HG02588 (cell line): ENCODE measurements around the gene PIGZ.

Experiments
- ATAC-seq: cut with Tn5 transposase; IDR thresholded peaks from one replicate; pipeline ENCODE4 v1.9.1; 2021; ENCODE audit warnings: mild to moderate bottlenecking, moderate library complexity; ENCODE audit not compliant: unreplicated experiment

Gene PIGZ

DNA sequence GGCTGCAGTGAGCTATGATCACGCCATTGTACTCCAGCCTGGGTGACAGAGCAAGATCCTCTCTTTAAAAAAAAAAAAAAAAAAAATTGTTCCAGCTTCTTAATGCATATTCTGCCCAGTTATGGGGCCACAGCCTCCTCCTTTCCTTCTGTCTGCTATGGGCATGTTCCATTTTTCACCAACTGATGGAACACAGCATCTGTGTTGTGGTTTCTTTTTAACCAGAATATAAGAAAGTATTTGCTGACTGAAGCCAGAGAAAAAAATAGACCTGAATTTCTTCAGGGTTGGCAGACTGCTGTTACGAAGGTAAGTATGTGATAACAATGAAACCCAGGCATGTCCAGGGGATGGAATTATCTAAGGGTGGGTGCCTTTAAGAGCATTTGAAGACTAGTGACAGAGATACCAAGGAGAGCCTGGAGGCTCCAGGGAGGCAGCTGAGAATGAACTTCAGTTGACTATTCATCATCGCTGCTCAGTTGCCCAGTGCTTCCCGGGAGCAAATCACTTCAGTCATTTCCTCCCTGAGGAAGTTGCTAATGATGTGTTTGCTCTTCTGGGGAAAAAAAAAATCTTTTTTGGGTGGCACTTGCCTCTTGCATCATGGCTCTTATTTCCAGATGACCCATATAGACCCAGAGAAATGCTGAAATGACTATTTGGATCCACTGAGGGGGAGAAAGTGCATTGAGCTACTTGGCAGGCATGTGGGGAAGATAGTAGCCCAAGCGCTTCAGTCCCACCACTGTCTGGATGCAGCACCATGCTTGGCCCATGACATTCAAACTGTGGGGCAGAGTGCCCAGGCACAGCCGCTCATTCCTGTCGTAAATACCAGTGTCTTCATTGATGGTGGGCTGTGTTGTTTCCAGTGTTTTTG, 40.8 kb downstream of the PIGZ start:
- no peak for ATAC-seq

DNA sequence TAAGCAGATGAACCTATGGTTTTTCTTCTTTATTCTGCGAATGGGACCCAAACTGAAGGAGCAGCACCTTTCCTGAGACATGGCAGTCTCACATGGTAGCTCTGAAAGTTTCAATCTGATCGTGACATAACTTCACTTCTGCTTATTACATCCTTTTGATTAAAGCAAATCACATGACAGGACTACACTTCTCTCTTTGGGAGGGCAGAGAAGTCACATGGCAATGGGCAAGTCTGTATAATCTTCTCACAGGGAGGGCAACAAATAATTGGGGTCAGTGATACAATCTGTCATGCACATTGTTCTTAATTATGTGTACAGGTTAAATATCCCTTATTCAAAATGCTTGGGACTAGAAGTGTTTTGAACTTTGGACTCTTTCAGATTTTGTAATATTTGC, 47.9 kb downstream of the PIGZ start:
- no peak for ATAC-seq

DNA sequence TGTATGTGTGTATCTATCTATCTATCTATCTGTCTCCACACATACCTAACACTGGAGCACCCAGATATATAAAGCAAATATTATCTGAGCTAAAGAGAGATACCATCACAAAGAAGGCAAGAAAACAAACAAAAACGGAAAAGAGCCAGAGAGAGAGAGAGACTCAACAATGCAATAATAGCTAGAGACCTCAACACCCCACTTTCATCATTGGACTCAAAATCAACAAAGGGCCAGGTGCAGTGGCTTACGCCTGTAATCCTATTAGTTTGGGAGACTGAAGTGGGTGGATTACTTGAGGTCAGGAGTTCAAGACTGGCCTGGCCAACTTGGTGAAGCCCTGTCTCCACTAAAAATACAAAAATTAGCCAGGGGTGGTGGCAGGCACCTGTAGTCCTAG, 49.7 kb downstream of the PIGZ start:
- ATAC-seq = no peak

DNA sequence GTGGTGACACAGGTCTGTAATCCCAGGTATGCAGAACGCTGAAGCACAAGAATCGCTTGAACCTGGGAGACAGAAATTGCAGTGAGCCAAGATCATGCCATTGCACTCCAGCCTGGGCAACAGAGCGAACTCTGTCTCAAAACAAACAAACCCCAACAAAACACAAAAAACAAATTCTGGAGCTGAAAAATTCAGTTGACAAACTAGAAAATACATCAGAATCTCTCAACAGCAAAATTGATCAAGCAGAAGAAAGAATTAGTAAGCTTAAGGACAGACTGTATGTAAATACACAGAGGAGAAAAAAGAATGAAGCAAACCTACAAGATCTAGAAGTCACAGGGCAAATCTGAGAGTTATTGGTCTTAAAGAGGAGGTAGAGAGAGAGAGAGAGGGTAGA, 51.6 kb downstream of the PIGZ start:
- ATAC-seq = no peak

DNA sequence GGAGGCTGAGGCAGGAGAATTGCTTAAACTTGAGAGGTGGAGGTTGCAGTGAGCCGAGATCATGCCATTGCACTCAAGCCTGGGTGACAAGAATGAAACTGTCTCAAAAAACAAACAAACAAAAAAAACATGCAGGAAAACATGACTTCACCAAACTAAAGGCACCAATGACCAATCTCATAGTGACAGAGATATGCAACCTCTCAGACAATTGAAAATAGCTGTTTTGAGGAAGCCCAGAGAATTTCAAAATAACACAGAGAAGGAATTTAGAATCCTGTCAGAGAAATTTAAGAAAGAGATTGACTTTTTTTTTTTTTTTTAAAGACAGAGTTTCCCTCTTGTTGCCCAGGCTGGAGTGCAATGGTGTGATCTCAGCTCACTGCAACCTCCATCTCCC, 52.4 kb downstream of the PIGZ start:
- ATAC-seq = no peak

DNA sequence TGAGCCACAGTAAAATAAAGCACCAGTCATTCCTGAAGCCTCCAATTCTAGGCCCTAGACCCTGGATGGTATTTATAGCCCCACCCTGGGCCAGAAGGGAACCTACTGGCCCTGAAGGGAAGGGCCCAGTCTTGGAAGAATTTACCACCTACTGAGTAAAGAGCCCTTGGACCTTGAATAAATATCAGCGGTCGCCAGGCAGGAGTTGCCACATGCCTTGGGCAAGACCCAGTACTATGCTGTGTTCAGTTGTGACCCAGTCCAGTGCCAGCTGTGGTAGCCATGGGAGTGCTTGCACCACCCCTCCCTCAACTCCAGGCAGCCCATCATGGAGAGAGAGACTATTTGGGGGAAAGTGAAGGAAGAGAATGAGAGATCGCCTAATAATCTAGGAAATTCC, 53.3 kb downstream of the PIGZ start:
- ATAC-seq = no peak

DNA sequence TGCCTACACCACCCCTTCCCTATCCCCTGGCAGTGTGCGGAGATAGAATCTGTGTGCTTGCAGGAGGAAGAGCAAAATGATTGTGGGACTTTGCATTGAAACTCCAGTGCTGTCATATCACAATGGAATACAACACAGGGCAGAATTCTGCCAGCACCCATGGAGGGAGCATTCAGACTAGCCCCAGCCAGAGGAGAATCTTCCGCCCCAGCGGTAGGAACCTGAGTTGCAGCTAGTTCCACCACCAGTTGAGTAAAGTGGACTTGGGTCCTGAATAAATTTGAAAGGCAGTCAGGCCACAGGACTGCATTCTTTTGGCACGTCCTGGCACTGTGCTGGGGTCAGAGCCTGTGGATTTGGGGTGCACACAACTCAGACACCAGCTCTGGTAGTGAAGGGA, 53.8 kb downstream of the PIGZ start:
- ATAC-seq = no peak

DNA sequence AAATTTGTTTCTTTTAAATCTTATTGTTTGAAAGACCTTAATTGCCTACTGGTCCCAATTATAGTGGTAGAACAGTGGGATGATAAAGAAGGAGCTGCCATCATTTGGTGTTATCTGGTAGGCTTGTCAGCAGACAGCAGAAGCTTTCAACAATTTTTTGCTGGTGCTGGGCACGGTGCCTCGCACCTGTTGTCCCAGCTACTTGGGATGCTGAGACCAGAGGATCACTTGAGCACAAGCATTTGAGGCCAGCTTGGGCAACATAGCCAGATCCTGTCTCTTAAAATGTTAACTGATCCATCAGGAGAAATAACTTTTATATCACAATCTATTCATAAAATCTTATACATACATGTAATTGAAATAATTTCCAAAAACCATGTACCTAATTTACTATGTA, 64.9 kb downstream of the PIGZ start:
- ATAC-seq = no peak

DNA sequence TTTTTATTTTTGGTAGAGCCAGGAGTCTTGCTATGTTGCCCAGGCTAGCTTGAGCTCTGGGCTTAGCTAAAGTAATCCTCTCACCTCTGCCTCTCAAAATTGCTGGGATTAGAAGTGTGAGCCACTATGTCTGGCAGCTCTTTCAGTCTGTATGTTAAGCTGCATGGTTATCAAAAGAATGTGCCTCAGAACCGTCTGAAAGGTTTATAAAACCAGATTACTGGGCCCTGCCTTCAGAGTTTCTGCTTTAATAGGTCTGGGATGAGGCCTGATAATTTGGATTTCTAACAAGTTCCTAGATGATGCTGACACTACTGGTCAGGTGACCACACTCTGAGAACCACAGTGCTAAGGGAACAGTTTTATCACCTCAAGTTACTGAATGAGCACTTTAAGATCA, 66.3 kb downstream of the PIGZ start:
- no peak for ATAC-seq

DNA sequence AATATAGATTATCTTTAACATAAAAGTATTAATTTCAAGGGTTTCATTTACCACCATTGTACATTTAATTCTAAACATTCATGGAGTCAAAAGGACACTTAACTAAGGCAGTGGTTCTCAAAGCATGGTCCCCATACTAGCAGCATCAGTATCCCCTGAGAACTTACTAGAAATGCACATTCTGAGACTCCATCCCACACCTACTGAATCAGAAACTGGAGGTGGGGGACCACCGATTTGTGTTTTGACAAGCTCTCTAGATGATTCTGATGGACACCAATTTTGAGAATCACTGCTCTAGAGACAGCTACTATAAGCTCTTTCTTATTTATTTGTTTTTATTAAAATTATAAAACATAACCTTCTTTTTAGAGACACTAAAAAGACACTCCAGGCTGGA, 66.9 kb downstream of the PIGZ start:
- no peak for ATAC-seq
